IPS-NIHi7 (cell line): ENCODE results near the gene MARVELD1.
"Not testable (repeated sequence)": the region's sequence is repeated elsewhere in the genome, so short reads cannot be mapped to it uniquely, and the experiment has no call there.

Experiments
- DNase-seq: peaks from one replicate; pipeline ENCODE4 v3.0.0; 2012; ENCODE audit warnings: mixed read lengths; ENCODE audit errors: extremely low spot score

MARVELD1 gene

DNA sequence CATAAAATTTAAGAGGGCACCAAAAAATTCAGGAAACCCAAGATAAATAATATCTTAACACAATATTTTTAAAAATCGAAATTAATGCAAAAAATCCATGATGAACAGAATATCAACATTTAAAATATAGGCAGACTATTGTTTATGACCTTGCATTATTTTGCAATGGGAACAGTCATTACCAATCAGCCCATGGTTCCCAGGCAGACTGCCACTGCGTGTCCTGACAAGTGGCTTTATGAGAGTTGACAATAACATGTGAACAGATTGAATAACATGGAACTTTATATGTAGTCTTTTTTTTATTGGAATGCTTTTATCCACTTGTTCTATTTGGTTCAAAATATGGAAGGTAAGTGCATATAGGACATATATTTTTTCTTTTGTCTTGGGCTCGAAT is 23.4 kb upstream of the MARVELD1 start:
- no peak for DNase-seq

DNA sequence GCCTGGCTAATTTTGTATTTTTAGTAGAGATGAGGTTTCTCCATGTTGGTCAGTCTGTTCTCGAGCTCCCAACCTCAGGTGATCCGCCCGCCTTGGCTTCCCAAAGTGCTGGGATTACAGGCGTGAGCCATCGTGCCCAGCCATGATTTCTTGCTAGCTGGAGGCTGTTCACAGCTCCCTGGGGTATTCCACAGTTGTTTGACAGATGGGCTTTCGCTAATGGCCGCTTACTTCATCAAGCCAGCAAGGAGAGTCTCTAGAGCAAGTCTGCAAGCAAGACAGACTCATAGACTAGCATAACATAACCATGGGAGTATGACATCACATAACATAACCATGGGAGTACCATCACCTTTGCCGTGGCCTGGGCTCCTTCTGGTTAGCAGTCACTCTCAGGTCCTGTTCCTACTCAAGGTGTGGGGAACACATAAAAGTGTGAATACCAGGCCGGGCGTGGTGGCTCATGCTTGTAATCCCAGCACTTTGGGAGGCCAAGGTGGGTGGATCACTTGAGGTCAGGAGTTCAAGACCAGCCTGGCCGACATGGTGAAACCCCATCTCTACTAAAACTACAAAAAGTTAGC is 15.4 kb upstream of the MARVELD1 start:
- not testable (repeated sequence) for DNase-seq

DNA sequence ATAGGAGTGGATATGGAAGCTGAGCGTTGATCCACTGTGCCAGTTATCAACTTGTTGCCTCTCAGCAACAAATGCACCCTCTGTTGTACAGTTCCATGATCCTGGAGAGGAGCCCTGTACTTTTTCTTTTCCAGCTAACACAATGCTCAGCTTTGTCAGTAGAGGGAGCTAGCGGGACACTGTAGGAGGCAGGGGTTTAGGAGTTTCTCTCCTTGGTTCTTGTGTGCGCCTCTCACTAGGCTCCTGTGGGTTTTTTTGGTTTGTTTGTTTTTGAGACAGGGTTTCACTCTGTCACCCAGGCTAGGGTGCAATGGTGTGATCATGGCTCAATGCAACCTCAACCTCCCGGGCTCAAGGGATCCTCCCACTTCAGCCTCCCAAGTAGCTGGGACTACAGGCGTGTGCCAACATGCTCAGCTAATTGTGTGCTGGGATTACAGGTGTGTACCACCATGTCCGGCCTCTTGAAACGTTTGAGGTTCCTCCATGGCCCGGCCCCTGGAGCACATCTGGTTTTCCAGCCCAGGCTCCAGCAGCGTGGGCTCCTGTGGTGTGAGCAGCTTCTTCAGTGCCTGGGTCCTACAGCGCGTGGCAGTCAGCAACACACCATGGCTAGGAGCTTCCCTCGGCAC is 12.0 kb upstream of the MARVELD1 start:
- peak; percentile 87 for DNase-seq

DNA sequence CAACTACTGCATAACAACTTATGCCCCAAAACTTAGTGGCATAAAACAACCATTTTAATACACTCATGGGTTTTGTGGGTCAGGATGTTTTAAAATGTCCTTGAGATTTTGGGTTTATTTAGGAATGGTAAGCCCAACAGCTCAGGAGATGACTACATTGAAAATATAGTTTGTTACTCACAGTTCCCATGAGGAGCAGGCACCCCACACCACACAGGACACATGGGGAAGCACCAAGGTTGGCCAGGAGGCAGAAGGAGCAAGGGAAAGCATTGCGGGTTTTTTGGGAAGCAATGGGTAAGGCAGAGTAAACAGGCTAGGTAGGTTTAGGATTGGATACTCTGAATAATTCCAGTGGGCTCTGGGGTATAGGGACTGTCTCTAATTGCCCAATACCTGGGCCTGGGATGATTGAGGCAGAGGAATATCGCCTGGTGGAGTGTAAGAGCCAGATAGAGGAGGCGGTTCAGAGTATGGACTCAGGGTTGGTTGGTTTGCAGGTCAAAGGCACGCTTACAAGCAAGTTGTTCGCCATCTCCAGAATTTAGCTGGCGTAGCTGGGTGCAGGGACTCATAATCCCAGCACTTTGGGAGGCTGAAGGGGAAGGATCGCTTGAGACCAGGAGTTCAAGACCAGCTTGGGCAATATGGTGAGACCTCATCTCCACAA is 10.0 kb upstream of the MARVELD1 start:
- DNase-seq: no peak

DNA sequence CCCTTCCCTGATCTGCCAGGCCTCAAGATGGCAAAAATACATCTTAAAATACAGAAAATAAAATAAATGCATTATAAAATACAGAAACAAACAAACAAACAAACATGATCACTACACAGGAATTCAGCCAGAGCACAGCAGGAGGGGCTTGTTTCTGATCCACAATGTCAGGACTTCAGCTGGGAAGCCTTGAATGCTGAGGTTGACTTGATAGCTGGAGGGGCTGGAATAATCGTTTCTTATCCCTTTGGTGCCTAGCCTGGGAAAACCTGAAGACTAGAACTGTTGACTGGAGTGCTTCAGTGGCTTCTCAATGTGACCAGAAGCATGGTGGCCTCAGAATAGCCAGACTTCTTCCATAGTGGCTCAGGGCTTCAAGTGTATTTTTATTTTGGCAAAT is 9.2 kb upstream of the MARVELD1 start:
- DNase-seq: no peak

DNA sequence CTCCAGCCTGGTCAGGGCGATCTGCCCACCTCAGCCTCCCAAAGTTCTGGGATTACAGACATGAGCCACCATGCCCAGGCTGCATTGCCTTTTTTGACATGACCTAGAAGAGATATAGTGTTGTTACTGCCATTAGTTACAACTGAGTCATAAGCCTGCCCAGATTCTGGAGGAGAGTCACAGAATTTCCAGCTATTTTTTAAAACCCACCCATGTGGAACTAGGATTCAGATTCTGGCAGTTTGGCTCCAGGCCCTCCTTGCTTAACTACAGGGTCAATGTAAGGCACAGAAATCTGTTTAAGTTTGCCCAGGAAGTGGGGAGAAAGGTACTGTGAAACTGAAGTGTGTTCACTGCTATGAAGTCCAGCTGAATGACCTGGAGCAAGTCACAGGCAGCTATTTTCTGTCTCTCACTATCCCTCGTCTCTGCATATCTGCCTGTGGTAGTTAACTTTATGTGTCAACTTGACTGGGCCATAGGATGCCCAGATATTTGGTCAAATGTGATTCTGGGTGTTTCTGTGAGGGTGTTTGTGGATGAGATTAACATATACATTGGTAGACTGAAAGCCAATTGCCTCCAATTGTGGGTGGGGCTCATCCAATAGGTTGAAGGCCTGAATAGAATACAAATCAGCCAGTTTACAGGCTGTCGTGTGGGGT is 8.4 kb upstream of the MARVELD1 start:
- no peak for DNase-seq

DNA sequence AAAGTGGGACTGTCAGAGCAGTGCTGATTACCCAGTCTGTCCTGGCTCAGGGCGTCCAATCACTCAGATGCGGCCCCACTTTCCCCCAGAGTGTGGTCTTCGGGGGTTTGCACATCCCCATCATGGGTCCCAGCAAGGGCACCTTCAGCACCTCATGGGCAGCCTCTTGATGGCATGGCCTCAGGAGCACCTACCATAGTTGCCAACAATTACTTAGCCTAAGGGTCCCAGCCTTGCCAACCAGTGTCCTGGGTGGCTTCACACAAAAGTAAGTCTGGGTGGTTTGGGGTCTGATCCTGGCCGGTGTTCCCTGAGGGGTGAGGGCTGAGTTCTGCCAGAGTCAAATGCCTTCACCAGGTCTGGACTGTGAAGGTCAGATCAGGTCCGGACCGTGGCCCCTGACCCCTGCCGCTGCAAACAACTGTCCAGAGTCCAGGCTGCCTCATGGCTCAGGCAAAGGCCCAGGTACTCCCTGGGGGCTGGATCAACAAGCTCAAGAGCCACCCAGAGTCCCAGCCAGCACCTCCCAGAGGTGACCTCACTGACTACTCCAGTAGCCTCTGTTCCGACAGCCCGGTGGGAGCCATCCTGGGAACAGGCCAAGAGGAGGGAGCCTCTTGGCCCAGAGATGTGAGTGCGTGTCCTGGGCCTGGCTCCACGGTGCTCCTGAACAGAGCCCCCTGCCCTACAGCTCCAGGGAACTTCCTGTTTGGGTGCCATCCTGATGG is 6.2 kb upstream of the MARVELD1 start:
- DNase-seq: no peak

DNA sequence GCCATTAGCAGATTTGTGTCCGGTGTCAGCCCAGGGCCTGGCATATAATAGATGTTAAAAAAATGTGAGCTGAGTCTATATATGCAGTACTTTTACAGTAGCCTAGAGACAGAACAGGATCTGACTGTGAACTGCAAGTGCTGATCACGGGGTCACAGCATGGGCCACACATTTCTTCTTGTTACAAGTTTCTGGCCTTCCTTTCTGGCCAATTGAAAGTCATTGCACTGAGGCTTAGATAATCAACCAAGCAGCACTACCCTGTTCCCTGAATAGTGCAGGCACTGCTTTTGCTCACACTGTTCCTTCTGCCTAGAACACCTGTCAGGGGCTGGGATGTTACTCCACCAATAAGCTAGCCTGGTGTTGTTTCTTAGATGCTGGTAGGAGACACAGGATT is 5.4 kb upstream of the MARVELD1 start:
- no peak for DNase-seq

DNA sequence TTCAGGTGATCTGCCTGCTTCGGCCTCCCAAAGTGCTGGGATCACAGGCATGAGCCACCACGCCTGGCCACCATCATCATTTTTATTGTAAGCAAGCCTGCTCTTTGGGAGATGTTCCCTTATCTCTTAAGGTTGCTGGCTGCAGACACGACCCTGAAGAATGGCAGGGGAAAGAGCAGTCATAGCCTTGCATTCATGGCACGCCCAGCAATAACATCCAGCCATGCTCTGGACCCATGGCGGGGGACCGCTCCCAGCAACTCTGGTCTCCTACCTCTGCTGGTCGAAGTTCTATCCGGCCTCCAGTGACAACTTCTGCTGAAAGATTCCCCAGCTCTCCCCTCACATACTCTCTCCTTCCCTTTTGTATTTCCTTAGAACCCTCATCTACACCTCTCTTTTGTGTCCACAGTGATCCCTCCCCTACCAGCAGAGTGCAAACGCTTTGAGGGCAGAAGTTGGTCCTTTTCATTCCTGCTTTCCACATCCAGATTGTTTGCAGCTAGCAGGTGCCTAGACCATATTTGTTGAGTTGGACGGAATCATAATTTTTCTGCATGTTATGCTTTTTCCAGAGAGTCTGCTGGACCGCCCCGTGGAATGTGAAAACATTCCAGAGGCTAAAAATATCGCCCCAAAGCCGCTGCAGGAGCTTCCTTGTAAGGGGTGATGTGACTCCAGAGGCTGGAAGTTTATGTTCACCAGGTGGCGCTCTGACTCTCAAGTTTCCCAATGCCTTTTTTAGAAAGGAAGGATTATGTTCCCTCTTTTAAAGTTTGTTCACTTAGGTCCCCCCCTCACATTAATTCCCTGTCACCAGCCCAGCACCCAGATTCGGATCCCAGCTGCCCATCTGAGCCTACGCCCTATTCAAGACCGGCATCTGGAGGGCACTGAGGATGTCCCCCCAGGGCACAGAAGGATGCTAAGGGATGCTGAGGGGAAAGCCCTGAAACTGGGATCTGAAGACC is 4.3 kb upstream of the MARVELD1 start:
- peak; percentile 61 for DNase-seq

DNA sequence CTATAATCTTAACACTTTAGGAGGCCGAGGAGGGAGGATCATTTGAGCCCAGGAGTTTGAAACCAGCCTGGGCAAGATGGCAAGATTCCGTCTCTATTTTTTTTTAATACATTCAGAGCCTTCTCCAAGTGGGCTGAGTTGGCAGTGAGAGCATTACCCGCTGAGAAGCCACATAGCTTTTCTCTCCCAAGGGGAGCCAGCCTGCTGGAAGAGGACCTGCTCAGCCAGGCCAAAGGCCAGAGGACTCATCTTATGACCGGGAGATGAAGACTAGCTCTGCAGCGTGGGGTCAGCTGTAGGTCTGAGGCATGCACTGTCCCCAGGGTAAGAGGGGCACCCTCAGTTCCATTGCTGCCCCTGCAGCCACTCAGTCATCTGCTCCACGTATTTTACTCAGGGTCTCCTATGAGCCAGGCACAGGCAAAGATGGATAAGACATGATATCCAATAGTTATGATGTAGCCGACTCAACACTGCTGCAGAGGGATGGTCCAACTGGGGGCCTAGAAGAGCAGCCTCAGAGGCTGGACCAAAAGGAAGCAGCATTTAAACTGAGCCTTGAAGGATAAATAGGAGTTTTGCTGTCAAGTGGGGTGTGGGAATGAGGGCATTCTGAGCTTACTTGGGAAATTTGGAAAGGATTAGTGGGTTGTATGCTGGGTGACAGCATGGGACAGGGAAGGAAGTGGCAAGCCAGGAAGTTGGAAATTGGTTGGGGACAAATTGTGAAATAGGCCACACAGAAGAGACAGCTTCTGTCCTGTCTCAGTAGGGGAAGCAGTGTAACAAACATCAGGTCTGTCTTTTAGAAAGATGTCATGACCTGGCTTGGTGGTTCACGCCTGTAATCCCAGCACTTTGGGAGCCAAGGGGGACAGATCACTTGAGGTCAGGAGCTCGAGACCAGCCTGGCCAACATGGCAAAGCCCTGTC is 1.6 kb upstream of the MARVELD1 start:
- DNase-seq: no peak

DNA sequence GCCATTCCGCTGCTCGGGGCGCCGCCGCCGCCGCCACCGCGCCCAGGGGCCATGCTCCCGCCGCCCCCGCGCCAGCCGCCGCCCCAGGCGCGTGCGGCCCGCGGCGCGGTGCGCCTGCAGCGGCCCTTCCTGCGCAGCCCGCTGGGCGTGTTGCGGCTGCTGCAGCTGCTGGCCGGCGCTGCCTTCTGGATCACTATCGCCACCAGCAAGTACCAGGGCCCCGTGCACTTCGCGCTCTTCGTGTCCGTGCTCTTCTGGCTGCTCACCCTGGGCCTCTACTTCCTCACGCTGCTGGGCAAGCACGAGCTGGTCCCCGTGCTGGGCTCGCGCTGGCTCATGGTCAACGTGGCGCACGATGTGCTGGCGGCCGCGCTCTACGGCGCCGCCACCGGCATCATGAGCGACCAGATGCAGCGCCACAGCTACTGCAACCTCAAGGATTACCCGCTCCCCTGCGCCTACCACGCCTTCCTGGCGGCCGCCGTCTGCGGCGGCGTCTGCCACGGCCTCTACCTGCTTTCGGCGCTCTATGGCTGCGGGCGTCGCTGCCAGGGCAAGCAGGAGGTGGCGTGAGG is 383 bp downstream of the MARVELD1 start:
- DNase-seq: peak; percentile 67

DNA sequence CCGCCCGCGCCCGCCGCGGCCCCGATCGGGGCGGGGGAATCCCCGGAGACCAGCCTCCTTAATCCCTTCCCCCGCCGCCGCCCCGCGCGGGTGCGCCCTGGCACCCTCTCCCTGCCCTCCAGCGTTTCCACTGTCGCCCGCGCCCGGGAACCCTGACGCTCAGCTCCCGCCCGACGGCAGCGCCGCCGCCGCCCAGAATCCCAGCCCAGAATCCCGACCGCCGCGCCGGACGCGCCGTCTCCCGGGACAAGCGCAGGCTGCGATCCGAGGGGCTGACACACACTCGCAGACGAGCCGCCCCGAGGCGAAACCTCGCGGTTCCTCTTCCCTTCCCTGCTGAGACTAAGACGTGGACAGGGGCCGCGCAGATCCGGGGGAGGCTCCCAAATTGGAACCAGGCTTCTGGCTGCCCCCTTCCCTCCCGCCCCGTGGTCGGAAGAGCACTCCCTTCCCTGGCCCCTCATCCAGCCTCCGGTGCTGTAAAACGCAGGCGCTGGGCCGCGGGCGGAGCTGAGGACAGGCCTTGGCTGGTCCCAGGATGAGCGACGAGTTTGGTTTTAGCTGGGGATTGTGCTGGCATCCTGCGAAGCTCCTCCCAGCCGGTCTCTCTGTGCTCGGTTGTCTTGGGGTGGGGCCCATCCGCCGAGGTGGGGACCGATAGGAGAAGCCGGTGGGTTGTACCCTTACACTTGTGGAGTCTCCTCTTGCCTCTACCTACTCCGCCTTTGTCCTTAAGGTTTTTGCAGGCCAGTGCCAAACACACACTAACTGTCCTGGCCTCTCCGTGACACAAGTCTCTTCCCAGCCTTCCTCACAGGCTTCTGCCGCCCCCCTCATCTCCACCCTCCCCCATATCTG is 1.1 kb downstream of the MARVELD1 start:
- DNase-seq: peak; percentile 76

DNA sequence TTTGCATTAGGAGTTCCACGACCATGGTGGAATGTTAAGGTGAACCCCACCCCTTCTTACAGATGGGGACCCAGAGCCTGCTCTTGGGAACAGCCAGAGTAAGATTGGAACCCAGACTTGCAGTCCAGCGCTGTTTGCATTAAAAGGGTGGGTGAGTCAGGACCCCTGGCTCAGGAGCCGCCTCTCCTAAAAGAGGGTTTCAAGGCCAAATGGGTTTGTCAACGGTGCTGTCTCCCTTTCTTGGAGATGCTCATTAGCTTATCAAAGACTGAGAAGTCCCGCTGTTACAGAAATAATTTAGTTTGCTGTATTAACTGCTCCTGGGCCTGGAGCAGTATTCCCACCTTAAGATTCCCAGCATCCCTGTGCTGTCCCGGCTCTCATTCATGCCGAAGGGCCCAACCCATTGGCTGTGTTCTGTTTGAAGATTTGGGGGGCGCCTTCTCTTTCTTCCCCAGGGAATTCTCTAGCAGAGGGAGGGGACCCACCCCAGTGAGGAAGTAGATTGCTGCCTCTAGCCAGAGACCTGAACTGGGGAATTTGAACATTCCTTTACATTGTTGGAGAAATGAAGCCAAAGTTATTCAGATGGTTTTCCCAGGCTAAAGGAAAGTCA is 1.8 kb downstream of the MARVELD1 start:
- no peak for DNase-seq

DNA sequence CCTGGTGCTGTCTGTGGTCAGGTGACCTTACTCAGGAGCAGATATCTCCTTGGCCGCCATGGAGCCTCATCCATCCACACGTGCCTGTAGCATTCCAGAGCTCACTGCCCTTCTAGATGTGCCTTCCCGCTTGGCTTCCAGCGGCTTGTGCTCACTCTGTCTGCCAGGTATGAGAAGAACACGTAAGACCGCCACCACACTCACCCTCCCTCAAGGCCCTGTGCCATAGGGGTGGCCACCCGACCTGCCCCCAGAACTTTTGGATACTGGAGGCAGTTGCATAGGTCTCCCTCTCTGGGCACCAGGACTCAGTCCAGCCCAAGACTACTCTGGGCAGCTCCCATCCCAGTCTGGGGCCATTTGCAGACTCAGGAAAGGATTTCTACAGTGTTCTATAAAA is 4.1 kb downstream of the MARVELD1 start:
- no peak for DNase-seq

DNA sequence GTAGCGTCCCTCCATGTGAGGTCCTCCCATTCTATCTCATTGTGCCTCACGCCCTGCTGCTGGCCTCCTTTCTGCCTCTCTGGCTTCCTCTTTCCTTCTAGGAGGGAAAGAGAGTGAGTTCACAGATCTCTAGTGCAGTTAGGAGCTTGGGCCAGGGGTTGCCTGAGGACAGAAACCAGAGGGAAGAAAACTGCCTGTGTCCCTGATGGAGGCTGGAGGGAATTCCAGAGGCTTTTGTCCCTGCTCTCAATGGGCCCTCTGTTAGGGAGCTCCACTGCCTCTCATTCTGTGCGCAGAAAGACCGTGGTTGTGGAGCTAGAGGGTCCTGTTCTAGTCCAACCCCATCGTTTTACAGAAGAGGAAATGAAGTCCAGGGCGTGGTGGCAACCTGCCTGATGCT is 4.6 kb downstream of the MARVELD1 start:
- DNase-seq: no peak

DNA sequence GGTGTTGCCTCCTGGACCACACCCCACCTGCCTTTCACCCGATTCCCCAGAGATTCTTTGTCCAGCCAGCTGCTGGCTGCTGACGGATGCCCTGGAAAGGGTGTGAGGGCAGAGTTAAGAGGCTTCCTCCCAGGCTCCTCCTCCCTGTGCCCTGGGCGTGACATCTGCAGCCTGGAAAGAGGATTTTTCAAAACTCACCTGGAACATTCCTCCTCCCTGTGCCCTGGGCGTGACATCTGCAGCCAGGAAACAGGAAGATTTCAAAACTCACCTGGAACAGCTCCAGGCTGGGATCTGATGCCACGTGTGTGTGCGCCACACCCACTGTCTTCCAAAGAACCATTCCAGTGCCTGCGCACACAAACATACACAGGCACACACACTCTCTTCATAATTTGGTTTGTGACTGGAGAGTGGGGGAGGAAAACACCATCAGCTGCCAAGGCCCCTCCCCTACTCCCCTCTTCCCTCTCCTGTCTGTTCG is 5.2 kb downstream of the MARVELD1 start:
- no peak for DNase-seq

DNA sequence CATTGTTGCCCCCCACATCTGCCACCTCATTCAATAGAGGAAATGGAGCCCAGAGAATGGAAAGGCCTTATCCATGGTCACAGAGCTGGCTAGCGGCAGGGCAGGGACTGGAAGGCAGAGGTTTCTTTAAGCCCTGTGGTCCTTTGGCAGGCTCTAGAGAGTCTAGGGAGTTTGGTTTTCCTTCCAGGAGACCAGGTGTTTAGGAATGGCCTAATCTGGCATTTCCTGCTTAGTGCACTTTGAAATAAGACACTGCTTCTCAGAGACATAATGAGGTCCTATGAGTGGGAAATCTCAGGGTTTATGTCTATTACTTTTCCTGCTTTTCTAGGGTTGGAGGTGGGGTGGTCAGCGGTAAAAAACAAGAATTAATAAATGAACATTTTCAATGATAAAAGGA is 6.1 kb downstream of the MARVELD1 start:
- no peak for DNase-seq
